KMS-11 (cell line): Measurements from ENCODE around the gene ADAR.

Experiments
- H2AFZ ChIP-seq: fragments of 200-600 bp; sonication (generic); 2 replicates; pipeline ENCODE4 v1.6.1; 2016; ENCODE audit warnings: antibody characterized with exemption, mixed run types, low read depth
- H3K27ac ChIP-seq: fragments of 200-600 bp; sonication (generic); 2 replicates; pipeline ENCODE4 v1.6.1; 2016; ENCODE audit warnings: mild to moderate bottlenecking, mixed run types
- H3K27me3 ChIP-seq: fragments of 200-600 bp; sonication (generic); 2 replicates; pipeline ENCODE4 v1.6.1; 2017; ENCODE audit warnings: mild to moderate bottlenecking, low read depth, mixed run types, moderate library complexity; ENCODE audit not compliant: insufficient read depth
- H3K36me3 ChIP-seq: fragments of 200-600 bp; sonication (generic); 2 replicates; pipeline ENCODE4 v1.6.1; 2017; ENCODE audit warnings: mild to moderate bottlenecking, mixed run types; ENCODE audit not compliant: insufficient read depth
- H3K4me1 ChIP-seq: fragments of 200-600 bp; sonication (generic); 2 replicates; pipeline ENCODE4 v1.6.1; 2016; ENCODE audit warnings: mild to moderate bottlenecking, low read depth, mixed run types; ENCODE audit not compliant: poor library complexity, severe bottlenecking
- H3K4me2 ChIP-seq: fragments of 200-600 bp; sonication (generic); 2 replicates; pipeline ENCODE4 v1.7.0; 2016; ENCODE audit warnings: mild to moderate bottlenecking, mixed run types
- H3K4me3 ChIP-seq: fragments of 200-600 bp; sonication (generic); IDR thresholded peaks from 2 replicates; pipeline ENCODE4 v1.6.1; 2017; ENCODE audit warnings: low read depth, low read length, mixed read lengths; ENCODE audit not compliant: insufficient read depth
- H3K79me2 ChIP-seq: fragments of 200-600 bp; sonication (generic); 2 replicates; pipeline ENCODE4 v1.6.1; 2016; ENCODE audit warnings: low read depth, mixed run types; ENCODE audit not compliant: insufficient read depth
- H3K9ac ChIP-seq: fragments of 200-600 bp; sonication (generic); 2 replicates; pipeline ENCODE4 v1.6.1; 2016; ENCODE audit warnings: mild to moderate bottlenecking, mixed run types
- H4K20me1 ChIP-seq: fragments of 200-600 bp; sonication (generic); 2 replicates; pipeline ENCODE4 v1.6.1; 2016; ENCODE audit warnings: mild to moderate bottlenecking, mixed run types; ENCODE audit not compliant: insufficient read depth
- TF ChIP-seq, protein P1 (sequence below): fragments of 200-600 bp; sonication (generic); conservative IDR thresholded peaks from 2 replicates; pipeline ENCODE4 v1.6.1; 2017; ENCODE audit warnings: low read depth, mild to moderate bottlenecking, antibody characterized with exemption, low read length, moderate library complexity, mixed read lengths

The ADAR gene

DNA sequence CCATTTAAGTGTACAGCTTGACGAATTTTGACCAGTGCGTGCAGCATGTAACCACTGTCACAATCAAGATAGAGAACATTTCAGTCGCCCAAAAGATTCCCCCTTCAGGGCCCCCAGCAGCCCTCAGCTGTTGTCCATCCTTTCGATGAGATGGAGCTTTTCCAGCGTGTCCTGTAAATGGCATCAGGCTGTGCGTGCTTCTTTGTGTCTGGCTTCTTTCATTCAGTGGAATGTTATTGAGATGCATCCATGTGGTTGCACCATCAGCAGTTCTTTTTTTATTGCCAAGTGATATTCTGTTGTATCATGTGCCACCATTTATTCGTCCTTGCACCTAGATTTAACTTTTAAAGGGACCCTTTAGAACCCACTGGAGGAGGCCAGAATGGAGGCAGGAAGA, 71.4 kb downstream of the ADAR start:
- Histone ChIP-seq H3K36me3 (no peaks in the 10 kb centered on the region), H3K27me3 (no peaks in the 10 kb centered on the region), H3K27ac (no peak overlapping the region), H3K4me2 (no peak overlapping the region), H3K9ac (no peak overlapping the region), H3K79me2 (no peaks in the 10 kb centered on the region), H3K4me3 (no peak overlapping the region), H3K4me1 (no peaks in the 10 kb centered on the region), H4K20me1 (no peaks in the 10 kb centered on the region), H2AFZ (no peak overlapping the region)
- TF ChIP-seq, protein P1, sequence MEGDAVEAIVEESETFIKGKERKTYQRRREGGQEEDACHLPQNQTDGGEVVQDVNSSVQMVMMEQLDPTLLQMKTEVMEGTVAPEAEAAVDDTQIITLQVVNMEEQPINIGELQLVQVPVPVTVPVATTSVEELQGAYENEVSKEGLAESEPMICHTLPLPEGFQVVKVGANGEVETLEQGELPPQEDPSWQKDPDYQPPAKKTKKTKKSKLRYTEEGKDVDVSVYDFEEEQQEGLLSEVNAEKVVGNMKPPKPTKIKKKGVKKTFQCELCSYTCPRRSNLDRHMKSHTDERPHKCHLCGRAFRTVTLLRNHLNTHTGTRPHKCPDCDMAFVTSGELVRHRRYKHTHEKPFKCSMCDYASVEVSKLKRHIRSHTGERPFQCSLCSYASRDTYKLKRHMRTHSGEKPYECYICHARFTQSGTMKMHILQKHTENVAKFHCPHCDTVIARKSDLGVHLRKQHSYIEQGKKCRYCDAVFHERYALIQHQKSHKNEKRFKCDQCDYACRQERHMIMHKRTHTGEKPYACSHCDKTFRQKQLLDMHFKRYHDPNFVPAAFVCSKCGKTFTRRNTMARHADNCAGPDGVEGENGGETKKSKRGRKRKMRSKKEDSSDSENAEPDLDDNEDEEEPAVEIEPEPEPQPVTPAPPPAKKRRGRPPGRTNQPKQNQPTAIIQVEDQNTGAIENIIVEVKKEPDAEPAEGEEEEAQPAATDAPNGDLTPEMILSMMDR = no peak

DNA sequence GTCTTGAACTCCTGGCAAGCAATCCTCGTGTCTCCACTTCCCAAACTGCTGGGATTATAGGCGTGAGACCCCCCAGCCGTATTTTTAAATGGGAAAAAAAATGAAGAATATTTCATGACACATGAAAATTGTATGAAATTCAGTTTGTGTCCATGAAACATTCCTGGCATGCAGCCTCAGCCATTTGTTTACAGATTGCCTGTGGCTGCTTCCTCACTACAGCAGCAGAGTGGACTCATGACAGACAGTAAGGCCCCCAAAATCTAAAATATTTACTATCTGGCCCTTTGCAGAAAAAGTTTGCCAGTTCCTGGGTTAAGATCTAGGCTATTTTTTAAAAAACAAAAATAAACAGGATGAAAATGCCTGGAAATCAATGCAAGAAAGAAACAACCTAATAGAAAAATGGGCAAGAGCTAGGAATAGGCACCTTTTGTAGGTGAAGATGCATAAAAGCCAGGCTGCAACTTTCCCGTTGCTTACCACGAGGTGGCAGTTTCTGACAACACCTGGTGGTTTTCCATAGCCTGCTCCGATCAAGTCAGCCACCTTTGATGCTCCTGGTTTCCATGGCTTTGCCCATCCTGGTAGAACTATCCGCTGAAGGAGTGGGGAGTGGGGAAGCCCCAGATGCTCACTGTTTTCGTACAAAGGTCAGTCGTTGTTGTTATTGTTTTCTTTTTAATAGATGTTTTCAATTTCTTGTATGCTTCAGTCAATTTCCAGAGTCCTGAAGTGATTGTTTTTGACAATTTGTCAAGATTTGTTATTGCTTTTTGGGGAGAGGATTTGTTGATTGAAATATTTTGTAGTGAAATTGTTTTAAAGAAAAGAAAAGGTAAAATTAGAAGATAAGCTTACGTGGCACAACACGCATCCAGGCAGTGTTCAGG, 73.8 kb downstream of the ADAR start:
- Histone ChIP-seq H3K36me3 (no peaks in the 10 kb centered on the region), H3K79me2 (no peaks in the 10 kb centered on the region), H3K4me2 (no peak overlapping the region), H3K4me3 (no peak overlapping the region), H2AFZ (no peak overlapping the region), H3K9ac (no peak overlapping the region), H4K20me1 (no peaks in the 10 kb centered on the region), H3K4me1 (no peaks in the 10 kb centered on the region), H3K27ac (no peak overlapping the region), H3K27me3 (no peaks in the 10 kb centered on the region)
- TF ChIP-seq, protein P1 = peak; percentile 92
